Keratinocyte (primary cell): Measurements from ENCODE around the gene ATP2B2.

ENCODE experiments used
- CTCF ChIP-seq, 3 experiments: IDR thresholded peaks in 1 of 3; conservative IDR thresholded peaks in 1 of 3; optimal IDR thresholded peaks in 1 of 3; 2 replicates in 2 of 3; 3 replicates in 1 of 3; pipeline versions ENCODE3 to v1.5.1; 2011; ENCODE audit warnings: low read length in 3 of 3, mild to moderate bottlenecking in 3 of 3, moderate library complexity in 2 of 3, control low read depth in 1 of 3, inconsistent platforms in 1 of 3; ENCODE audit not compliant: insufficient read depth in 2 of 3; ENCODE audit errors: extremely low read depth in 1 of 3
- EZH2 ChIP-seq: IDR thresholded peaks from one replicate; pipeline ENCODE4 v1.6.1; 2012; ENCODE audit warnings: inconsistent platforms, mild to moderate bottlenecking, low read length, moderate library complexity

- TF ChIP-seq CTCF (optimal IDR thresholded peaks at IDR 0.05 in 1 of 3, IDR thresholded peaks at IDR 0.05 in 1 of 3, conservative IDR thresholded peaks at IDR 0.05 in 1 of 3; ENCODE audit: extremely low read depth in 1 of 3, insufficient read depth in 2 of 3, low read length in 3 of 3) = no peak
- TF ChIP-seq EZH2 = no peak
Observed at GRCh38 chr3:10528046-10528445, 22.7 kb upstream of the ATP2B2 start.
